Liver (tissue), 3 donors: ENCODE results near the gene AGER.

Experiments used
- CTCF ChIP-seq: fragments of 150-350 bp; IDR thresholded peaks from 2 replicates; pipeline ENCODE4 v1.5.1; 2017; ENCODE audit warnings: improper control_type of control experiment, low read depth, low read length; ENCODE audit not compliant: missing input control
- EGR1 ChIP-seq, 2 donors: IDR thresholded peaks; 2 replicates each; pipeline ENCODE4 v1.6.1; 2016 to 2018; ENCODE audit warnings: antibody characterized with exemption in 2 of 2, low read depth in 2 of 2
- FOXA1 ChIP-seq: IDR thresholded peaks from 2 replicates; pipeline ENCODE4 v1.6.1; 2016; ENCODE audit warnings: antibody characterized with exemption
- GABPA ChIP-seq, 2 donors: IDR thresholded peaks in 1 of 2; conservative IDR thresholded peaks in 1 of 2; 2 replicates each; pipeline ENCODE4 v1.6.1; 2016; ENCODE audit warnings: antibody characterized with exemption in 2 of 2, mild to moderate bottlenecking in 1 of 2, moderate library complexity in 1 of 2
- HNF4A ChIP-seq, 2 donors: conservative IDR thresholded peaks; 2 replicates each; pipeline ENCODE4 v1.6.1; 2016; ENCODE audit warnings: antibody characterized with exemption in 2 of 2, mild to moderate bottlenecking in 2 of 2
- HNF4G ChIP-seq: IDR thresholded peaks from 2 replicates; pipeline ENCODE4 v1.6.1; 2016; ENCODE audit warnings: antibody characterized with exemption
- JUND ChIP-seq, 2 donors: IDR thresholded peaks; 2 replicates each; pipeline ENCODE4 v1.6.1; 2016; ENCODE audit warnings: antibody characterized with exemption in 2 of 2
- RAD21 ChIP-seq, 2 donors: IDR thresholded peaks; 2 replicates each; pipeline ENCODE4 v1.6.1; 2016; ENCODE audit warnings: antibody characterized with exemption in 2 of 2, mild to moderate bottlenecking in 2 of 2
- TAF1 ChIP-seq: conservative IDR thresholded peaks from 2 replicates; pipeline ENCODE4 v1.6.1; 2016; ENCODE audit warnings: antibody characterized with exemption, mild to moderate bottlenecking
- TF ChIP-seq, protein P1 (sequence below): IDR thresholded peaks from 2 replicates; pipeline ENCODE4 v1.6.1; 2016; ENCODE audit warnings: antibody characterized with exemption
- TF ChIP-seq, protein P2 (sequence below): IDR thresholded peaks from 2 replicates; pipeline ENCODE4 v1.6.1; 2016; ENCODE audit warnings: antibody characterized with exemption, mild to moderate bottlenecking
- donor health status: healthy.
- donor health status: healthy.

- TF ChIP-seq TAF1 (no peak), CTCF (no peak), HNF4A (conservative IDR thresholded peaks at IDR 0.05) (no peak), RAD21 (IDR thresholded peaks at IDR 0.05) (no peak), GABPA (IDR thresholded peaks at IDR 0.05 in 1 of 2, conservative IDR thresholded peaks at IDR 0.05 in 1 of 2) (no peak), FOXA1 (no peak), EGR1 (IDR thresholded peaks at IDR 0.05; ENCODE audit: low read depth in 2 of 2) (no peak), HNF4G (no peak), JUND (IDR thresholded peaks at IDR 0.05) (no peak)
- TF ChIP-seq, protein P1, sequence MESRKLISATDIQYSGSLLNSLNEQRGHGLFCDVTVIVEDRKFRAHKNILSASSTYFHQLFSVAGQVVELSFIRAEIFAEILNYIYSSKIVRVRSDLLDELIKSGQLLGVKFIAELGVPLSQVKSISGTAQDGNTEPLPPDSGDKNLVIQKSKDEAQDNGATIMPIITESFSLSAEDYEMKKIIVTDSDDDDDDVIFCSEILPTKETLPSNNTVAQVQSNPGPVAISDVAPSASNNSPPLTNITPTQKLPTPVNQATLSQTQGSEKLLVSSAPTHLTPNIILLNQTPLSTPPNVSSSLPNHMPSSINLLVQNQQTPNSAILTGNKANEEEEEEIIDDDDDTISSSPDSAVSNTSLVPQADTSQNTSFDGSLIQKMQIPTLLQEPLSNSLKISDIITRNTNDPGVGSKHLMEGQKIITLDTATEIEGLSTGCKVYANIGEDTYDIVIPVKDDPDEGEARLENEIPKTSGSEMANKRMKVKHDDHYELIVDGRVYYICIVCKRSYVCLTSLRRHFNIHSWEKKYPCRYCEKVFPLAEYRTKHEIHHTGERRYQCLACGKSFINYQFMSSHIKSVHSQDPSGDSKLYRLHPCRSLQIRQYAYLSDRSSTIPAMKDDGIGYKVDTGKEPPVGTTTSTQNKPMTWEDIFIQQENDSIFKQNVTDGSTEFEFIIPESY, result no peak
- TF ChIP-seq, protein P2, sequence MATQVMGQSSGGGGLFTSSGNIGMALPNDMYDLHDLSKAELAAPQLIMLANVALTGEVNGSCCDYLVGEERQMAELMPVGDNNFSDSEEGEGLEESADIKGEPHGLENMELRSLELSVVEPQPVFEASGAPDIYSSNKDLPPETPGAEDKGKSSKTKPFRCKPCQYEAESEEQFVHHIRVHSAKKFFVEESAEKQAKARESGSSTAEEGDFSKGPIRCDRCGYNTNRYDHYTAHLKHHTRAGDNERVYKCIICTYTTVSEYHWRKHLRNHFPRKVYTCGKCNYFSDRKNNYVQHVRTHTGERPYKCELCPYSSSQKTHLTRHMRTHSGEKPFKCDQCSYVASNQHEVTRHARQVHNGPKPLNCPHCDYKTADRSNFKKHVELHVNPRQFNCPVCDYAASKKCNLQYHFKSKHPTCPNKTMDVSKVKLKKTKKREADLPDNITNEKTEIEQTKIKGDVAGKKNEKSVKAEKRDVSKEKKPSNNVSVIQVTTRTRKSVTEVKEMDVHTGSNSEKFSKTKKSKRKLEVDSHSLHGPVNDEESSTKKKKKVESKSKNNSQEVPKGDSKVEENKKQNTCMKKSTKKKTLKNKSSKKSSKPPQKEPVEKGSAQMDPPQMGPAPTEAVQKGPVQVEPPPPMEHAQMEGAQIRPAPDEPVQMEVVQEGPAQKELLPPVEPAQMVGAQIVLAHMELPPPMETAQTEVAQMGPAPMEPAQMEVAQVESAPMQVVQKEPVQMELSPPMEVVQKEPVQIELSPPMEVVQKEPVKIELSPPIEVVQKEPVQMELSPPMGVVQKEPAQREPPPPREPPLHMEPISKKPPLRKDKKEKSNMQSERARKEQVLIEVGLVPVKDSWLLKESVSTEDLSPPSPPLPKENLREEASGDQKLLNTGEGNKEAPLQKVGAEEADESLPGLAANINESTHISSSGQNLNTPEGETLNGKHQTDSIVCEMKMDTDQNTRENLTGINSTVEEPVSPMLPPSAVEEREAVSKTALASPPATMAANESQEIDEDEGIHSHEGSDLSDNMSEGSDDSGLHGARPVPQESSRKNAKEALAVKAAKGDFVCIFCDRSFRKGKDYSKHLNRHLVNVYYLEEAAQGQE, result no peak
These were observed 14.8 kb upstream of the AGER start for GRCh38 chr6:32198866-32199265.
